Ramos (cell line): ENCODE measurements around the gene PTPRZ1.

Source experiments
- in situ Hi-C: fragments of 300-500 bp; cut with MboI; formaldehyde crosslinking; loops from one replicate; pipeline ENCODE4 v1.14.3; 2022; ENCODE audit warnings: low sequenced_read_pairs; ENCODE audit not compliant: unreplicated experiment

Gene PTPRZ1

DNA sequence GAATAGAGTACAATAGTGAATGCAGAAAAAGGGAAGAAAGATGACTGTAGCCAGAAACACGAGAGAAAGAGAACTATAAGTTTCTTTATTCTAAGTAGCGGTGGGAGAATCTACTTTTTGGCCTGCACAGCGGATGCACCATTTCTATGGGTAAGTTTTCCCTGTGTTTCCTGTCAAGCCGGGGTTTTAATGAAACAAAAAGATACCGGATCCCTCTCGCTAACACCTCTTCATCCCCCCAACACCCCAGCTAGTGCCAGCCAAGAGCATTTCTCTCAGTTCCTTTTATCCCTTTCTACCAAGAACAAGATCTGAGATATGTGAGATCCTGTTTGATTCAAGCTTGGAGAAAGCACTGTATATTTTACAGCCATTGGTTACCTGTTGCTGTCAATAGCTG is 14.7 kb downstream of the PTPRZ1 start:
- in situ Hi-C loops = no loop called here

DNA sequence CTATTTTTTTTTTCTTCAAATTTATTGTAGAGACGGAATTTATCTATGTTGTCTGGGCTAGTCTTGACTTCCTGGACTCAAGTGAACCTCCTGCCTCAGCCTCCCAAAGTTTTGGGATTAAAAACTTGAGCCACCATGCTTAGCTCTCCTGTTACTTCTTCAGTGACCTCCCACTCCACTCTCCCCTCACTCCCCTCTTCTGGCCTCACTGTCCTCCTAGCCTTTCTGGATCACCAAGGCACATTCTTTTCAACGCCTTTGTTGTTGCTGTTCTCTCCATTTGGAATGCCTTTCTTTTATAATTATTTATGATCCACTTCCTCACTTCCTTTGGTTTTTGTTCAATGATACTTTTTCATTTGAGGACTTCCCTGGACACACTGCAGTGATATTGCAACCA is 17.9 kb downstream of the PTPRZ1 start:
- in situ Hi-C loops = no loop called here

DNA sequence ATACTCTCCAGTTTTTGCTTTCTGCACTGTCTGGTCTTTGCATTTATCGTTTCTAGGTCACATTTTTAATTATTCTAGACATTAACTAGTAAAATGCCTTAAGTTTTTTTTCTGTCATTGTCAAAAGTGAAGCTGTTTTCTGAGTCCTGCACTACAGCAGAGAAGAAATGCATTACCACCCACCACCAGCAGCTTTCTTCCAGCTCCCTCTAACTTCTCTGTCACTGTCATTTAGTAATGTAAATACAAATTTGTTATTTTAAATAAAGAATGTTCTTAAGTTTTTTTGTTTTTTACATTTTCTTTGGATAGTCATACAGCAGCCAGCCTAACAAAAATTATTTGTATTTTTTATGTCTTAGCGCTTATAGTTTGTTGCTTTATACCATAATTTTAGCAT is 18.8 kb downstream of the PTPRZ1 start:
- in situ Hi-C loops = no loop called here

DNA sequence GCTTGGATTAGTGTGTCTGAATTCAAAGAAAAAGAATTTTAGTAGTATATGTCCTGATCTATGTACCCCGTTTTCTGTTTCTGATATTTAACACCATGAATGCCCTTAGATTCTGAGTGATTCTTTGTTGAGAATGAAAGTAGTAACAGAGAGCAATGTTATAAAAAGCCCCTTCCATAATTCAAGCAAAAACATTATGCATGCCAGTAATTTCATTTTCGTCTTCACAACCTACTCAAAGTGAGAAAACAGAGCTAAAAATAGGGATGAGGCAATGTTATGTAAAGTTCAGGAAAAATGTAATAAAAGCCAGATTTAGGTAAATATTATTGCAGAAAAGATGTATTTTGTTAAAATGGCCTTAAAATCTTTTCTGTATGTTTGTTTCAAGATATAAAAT is 28.1 kb downstream of the PTPRZ1 start:
- in situ Hi-C loops = no loop called here

DNA sequence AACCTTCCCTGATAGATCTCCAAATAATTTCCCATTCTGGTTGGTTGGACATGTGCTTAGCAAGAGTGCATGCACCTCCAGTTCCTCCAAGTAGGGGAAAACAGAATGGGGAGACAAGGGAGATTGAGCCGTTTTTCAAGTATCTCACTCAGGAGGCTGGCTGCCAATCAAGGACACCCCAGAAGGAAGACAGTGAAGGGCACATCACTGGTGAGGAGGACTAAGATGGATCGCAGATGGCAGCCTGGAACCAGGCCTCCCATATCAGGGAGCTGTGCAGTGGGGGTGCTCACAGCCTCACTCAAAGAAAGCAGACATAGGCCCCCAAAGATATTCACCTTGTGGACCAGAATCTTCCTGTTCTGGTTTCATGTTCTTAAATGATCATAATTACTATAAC is 31.2 kb downstream of the PTPRZ1 start:
- in situ Hi-C loops = no loop called here

DNA sequence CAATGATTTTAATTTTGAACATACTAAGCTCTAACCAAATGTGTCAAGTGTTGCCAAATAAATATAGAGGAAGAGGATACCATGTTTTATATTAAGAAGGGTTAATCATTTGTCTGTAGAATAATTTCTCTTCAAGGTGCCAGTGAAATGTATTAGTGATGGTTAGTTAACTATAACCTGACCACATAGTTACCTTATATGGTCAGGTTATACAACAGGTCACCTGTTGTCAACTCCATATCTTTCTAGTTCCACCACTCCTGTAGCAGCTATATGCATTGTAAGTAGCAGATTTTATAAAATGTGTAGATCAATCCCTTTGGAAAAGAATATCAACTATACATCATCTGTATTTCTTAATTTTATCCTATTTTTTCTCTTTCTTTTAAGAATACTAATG is 35.1 kb downstream of the PTPRZ1 start:
- in situ Hi-C loops = no loop called here

DNA sequence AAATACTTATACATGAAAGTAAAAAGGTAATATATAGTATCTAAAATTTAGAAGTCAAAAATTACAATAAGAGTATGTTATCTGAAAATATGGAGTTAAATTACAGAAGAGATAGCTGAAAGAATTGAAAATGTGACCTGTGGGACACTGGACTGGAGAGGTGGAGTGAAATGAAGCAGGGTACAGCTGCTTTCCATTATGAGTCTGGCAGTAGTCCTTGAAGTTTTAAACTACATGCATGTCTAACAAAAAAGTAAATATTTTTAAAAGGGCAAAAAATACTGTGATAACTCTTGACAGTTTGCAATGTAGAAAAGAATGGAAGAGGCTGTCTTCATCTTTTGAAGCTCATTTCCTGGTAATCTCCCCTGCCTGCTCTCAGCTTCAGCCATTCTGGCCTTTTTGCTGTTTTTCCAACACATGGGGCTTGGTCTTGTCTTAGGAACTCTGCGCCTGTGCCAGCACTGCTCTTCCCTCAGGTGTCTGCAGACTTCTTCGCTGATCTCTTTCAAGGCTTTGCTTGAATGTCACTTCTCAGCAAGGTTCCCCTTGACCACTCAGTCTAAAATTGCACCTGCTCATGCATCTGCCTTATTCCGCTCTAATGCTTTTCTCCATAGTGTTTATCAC is 36.9 kb downstream of the PTPRZ1 start:
- in situ Hi-C loops = no loop called here

DNA sequence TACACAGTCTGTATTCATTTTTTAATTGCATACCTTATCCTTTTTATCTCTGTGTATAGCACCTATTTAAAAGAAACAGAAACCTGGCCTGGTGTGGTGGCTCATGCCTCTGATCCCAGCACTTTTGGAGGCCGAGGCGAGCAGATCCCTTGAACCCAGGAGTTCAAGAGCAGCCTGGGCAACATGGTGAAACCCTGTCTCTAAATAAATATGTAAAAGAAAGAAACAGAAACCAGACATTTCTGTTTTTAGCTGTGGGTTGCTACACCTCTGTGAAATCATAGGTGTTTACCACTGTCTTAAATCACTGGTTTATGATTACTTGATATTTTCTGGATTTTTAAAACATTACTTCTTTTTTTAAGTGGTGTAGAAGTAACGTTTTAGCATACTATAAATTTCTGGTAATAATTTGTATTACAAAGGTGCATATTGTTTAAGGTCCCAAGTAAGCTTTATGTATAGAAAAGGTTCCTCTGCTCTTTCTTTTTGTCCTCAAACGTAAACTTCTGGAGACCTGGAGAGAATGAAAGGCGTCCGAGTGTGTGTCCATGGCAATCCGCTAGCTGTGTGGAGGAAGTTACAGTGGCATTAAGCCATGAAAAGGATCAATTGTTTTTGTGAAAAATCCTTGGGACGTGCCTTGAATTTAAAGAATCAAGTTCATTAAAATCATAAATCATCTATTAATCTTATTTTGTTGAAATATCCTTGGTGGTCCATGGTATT is 41.1 kb downstream of the PTPRZ1 start:
- in situ Hi-C loops = no loop called here

DNA sequence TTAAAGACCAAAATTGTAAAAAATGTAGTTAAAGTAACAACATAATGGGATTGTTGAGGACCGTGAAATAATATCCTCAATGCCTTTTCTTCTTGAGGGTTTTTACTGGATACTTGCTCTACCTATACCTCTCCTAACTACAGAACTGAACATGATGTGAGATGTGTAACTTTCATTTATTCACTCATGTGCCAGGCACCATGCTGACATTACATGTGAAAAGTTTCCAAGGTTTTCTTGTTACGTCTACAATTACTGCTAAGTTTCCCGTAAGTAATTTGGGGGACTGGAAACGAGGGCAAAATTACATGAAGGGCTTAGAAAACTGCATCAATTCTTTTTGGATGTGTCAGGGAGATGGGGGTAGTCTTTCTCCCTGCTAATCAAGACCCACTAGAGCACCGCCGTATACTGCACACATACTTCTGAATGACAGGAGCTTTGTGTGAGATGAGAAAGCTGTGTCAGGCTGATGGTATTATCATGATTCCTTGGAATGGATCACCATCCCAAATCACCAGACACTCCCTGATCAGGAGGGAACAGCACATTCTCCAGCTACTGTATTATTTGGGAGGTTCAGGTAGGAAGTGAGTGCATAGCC is 41.8 kb downstream of the PTPRZ1 start:
- in situ Hi-C loops = no loop called here

DNA sequence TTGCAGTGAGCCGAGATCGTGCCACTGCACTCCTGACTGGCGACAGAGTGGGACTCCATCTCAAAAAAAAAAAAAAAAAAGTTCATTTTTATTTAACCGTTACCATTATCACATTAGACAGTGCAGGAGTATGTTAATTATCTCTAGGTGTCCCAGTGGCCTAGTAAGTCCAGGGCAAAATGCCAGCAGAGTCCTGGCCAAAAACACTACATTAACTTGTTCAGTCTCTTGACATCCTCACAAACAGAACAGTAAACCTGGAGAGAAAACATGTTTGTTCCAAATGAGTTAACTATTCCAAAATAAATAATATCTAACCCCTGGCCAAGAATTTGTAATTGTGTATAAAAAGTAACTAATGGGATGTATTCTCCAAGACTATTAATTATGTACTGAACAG is 43.2 kb downstream of the PTPRZ1 start:
- in situ Hi-C loops = no loop called here

DNA sequence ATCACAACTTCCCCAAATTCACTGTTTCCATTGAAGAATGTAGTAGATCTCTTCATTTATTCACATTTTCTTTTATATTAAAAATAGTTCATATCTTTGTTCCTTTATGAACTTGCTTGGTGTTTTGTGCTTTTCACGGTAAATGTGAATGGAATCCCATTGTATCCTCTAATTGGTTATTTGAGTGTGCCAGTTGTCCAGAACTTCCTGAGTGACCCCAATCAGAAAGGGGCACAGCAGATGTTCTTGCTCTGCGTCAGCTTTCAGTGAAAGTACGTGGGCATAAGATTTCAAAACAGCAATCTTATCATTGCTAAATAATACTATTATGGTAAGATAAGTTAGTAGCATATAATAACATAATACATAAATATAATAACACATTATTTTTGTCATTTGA is 47.0 kb downstream of the PTPRZ1 start:
- in situ Hi-C loops = no loop called here

DNA sequence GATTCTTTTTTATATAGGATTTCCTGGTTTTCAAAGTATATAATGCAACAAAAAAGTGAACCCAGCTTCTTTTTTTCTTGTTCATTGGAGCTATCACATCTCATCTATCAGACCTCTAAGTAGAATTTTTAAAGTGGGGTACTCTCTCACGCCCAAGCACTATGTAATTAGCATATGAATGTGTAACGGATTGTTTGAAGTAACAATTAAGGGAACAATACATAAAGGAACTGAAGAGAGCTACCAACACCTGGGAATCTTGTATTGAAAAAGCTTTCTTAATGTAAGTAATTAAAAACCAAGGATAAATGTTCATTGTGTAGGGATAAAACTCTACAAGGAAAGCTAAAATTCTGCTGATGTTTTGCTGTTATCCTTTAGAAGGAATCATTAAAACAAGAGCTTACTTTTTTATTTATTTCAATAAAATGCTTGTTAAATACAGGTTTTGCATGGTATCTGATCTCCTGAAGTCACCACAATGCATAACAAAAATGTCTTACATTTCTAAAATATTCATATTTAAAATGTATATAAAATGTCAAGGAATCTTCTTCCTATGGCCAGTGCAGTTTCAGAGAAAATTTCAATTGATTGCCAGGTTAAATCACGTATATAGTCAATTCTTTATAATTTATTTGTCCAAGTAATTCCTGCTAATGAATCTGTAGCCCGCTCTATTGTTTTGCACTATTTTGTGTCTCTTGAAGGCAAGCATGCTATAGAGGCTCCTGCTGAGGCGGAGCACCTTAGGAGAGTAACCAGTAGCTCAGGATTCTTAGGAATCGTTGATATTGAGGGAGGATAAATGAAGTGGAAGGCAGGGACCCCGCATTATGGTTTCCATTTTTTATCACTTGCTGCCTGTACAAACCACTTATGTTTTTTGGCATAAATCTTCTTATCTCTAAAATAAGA is 51.6 kb downstream of the PTPRZ1 start:
- in situ Hi-C loops = no loop called here

DNA sequence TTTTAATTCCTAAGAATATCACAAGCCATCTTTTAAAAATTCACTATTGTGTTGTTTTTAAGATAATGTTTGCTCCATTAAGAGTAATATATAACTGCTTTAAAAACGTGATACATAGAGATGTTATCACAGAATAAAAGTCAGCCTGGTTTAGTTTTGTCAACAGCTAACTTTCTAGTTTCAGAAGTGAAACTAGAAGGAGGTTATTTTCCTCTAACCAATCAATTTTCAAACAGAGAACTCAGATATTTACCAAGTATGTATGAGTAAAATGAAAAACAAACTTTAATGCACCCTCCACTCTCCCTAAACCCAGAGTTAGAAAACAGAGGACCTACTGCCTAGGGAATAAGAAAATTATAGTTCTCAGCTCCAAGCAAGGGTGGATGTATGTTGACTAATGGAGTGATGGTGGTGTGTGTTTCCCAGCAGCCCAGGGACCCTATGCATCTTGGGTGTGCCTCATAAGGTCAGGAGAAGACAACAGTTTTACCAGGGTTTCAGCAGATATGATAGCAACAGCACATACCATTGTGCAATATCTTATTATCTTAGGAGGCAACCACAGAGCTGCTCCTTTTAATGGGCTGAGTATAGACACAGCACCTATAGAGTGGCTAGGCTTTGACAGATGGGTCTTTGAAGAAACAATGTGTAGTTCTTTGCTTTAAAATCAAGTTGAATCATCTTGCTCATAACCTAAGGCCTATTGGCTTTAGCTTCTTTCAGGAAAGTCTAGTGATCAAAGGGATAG is 58.4 kb downstream of the PTPRZ1 start:
- in situ Hi-C loops = no loop called here

DNA sequence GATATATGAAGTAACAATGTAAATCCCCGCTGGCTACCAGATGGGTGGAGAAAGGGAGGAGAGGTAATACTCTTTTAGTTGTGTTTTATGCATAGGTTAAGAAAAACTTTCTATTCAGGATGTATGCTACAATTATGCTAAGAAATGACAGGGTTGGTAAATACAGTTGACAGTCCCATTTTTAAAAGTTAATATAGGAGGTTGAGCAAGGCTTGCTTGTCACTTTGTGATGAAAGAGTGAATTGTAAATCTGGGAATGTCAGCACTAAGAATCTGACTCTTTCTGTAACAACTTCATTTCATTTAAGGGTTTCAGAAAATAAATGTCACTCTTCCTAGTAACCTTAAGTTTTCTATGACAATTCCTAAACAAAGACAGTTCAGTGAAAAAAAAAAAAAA is 59.8 kb downstream of the PTPRZ1 start:
- in situ Hi-C loops = no loop called here

DNA sequence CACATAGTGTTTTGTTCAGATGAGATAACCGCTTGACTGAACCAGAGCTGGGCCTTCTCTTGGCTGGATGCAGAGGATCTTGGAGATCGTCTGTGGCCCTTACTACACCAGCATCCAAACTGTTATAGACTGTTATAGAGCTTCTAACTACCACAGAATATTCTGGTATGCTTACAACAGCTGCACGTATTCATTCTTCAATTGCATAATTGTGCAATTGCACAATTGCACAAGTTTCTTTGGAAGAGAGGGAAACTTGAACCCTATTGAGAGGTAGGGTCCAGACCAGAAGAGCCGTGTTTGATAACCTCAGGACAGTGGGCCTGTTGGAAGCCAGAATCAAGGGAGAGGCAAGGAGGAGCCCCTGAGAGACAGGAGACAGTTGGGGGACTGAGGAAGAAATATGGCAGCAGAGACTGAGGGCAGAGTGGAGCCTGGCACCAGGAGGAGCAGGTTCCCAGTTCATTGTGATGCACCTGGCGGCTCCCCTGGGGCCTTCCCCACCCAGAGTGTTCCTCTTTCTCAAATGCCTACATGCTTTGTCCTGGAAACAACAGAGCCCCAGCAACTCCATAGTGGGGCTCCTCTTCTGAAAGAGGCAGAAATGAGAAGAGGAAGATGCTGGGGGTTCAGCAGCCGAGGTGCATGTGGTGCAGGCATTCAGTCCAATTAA is 64.1 kb downstream of the PTPRZ1 start:
- in situ Hi-C loops = no loop called here

DNA sequence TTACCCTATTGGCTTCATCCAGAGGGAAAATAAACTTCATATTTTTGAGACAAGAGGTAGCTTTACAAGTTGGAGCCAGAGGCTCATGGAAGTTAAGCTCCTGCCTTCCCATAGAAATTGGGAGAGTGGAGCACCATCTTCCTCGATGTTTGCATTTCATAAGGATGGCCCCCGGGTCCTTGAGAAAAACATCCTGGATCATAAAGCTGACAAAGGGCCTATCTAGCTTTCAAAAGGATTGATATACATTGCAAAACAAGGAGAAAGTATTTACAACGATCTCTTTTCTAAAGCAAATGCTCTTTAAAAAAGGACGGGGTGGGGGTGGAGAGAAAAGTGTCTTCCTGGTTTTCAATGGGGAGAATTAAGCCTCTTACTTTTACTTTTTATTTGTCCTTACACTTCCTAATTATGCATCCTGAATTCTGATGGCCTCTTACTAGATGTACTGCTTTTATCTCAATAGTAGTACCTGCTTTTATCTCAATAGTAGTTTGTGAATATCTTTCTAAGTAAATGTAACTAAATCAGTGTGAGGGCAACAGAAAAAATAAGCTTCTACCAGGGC is 65.6 kb downstream of the PTPRZ1 start:
- in situ Hi-C loops = no loop called here

DNA sequence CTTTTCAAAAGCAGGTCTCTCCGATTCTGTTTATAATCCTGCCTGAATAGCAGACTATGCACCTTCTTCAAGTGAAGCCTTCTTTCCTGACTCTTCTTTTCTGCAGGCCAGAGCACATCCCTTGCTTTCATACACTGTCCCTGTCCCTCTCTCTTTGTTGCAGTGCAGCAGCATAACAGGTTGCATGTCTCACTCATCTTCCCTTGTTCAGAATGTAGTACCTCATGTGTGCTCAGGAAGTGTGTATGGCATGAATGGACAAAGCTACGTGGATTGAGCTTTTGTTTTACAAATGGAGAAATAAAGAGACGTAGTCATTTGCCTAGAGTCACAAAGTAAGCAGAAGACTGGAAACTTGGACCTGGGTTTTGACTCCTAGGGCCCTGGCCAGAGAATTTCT is 68.0 kb downstream of the PTPRZ1 start:
- in situ Hi-C loops = no loop called here

DNA sequence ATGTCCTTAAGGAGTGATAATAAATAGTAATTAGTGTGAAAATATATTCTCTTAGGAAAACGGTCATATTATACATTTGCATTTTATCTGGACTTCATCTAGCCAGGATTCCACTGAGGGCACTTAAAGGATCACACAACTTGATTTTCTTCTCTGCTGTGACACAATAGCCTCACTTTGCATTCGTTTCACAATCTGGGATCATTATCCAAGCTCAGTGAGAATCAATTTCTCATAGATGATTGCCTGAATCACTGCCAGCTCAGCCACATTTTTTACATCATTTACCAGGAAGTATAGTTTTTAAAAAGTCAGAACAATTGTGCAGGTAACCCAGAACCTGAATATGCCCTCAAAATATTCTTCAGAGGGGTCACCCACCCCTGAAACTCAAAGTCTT is 68.9 kb downstream of the PTPRZ1 start:
- in situ Hi-C loops = no loop called here

DNA sequence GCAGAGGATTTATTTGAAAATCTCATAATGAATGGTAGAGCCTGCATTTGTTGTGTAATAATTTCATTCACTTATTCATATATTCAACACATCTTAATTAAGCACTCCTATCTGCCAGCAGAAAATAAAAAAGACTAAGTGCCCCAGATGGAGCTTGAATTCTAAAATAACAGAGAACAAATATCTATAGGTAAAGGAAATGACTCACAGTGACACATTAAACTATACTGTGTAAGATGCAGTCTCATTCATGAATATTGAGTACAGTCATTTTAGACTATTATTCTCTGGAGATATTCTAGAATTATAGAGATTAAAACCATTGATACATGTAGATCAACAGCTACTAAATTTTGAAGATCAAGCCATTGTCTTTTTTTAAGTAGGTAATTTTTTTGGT is 72.1 kb downstream of the PTPRZ1 start:
- in situ Hi-C loops = no loop called here
